ENCODE measurements around the gene EIF4B. TPM values are rescaled to one million over a fixed set of nuclear protein-coding genes. Genes with fewer than 3 reads are reported as not detected.

Gene EIF4B
- polyA plus RNA-seq, 1 experiment = 296 TPM

GRCh38 chr12:53091756-53092155 lies 85.5 kb downstream of the EIF4B start:
- Histone ChIP-seq H3K4me3 (ENCODE audit: low read depth, low read length) (no peak overlapping the region), H3K27me3 (ENCODE audit: control insufficient read depth, insufficient read depth, low read length) (no peaks in the 10 kb centered on the region), H3K36me3 (ENCODE audit: control insufficient read depth, insufficient read depth, low read length) (no peaks in the 10 kb centered on the region)
- ChIA-PET CTCF (interaction anchor here (1.5 to 15.7 kb wide), 3 partner anchors 11 to 69 kb away, joined by 3 to 416 read pairs (median 33); partner anchors contain the start of gene SPRYD3), POLR2A (no interaction called here)
- DNase-seq (ENCODE audit: low read depth) = no peak
- no peak for TF ChIP-seq CTCF (IDR thresholded peaks at IDR 0.05; ENCODE audit: insufficient read depth, low read depth, low read length)

Small RNAs within 50 kb of the gene (small RNA-seq; reads per million reads assigned to genes)
- not detected for gene MIR6757 (ENCODE audit: insufficient read length, low read depth, low replicate concordance)

Other genes starting within 250 kb of the EIF4B start
- not detected in 2 replicates for gene KRT76, start 229.1 kb upstream of the EIF4B start, polyA plus RNA-seq (2011; rRNA removed)
- not detected in 2 replicates for gene KRT3, start 210.3 kb upstream of the EIF4B start, polyA plus RNA-seq (2011; rRNA removed)
- 0.06 and 0.12 TPM in 2 replicates for gene KRT4, start 192.3 kb upstream of the EIF4B start, polyA plus RNA-seq (2011; rRNA removed)
- not detected in 2 replicates for gene KRT79, start 172.1 kb upstream of the EIF4B start, polyA plus RNA-seq (2011; rRNA removed)
- not detected in 2 replicates for gene KRT78, start 157.5 kb upstream of the EIF4B start, polyA plus RNA-seq (2011; rRNA removed)
- gene KRT8, start 101.4 kb upstream of the EIF4B start, polyA plus RNA-seq (2011; rRNA removed) = 31.1 and 41.6 TPM in 2 replicates
- 551 and 763 TPM in 2 replicates for gene KRT18, start 57.3 kb upstream of the EIF4B start, polyA plus RNA-seq (2011; rRNA removed)
- gene TNS2, start 43.6 kb downstream of the EIF4B start, polyA plus RNA-seq (2011; rRNA removed) = 27.2 and 73.9 TPM in 2 replicates
- gene SPRYD3, start 72.9 kb downstream of the EIF4B start, polyA plus RNA-seq (2011; rRNA removed) = 34.8 and 48.0 TPM in 2 replicates
- gene IGFBP6, start 91.2 kb downstream of the EIF4B start, polyA plus RNA-seq (2011; rRNA removed) = 460 and 860 TPM in 2 replicates
- 0.16 and 0.34 TPM in 2 replicates for gene SOAT2, start 97.0 kb downstream of the EIF4B start, polyA plus RNA-seq (2011; rRNA removed)
- gene ZNF740, start 174.3 kb downstream of the EIF4B start, polyA plus RNA-seq (2011; rRNA removed) = 15.7 and 16.8 TPM in 2 replicates
- 27.3 and 30.7 TPM in 2 replicates for gene CSAD, start 174.5 kb downstream of the EIF4B start, polyA plus RNA-seq (2011; rRNA removed)
- 0.59 and 0.63 TPM in 2 replicates for gene ITGB7, start 200.8 kb downstream of the EIF4B start, polyA plus RNA-seq (2011; rRNA removed)
- gene RARG, start 225.8 kb downstream of the EIF4B start, polyA plus RNA-seq (2011; rRNA removed) = 41.7 and 63.9 TPM in 2 replicates

All from BJ (cell line).